WTC11 (cell line): ENCODE results near the gene VEPH1. TPM values are rescaled to one million over a fixed set of nuclear protein-coding genes. Genes with fewer than 3 reads are reported as not detected.

Source experiments
- ATAC-seq: fragments of 200-7000 bp; cut with Tn5 transposase; 2 replicates; pipeline ENCODE4 v1.10.0; 2021; ENCODE audit warnings: mild to moderate bottlenecking, moderate library complexity
- CTCF ChIA-PET: fragments of 300-600 bp; sonication (Branson Sonifier 250); formaldehyde crosslinking; loops from one replicate; lab custom pipeline; 2021; ENCODE audit warnings: antibody characterized with exemption; lab: Charles Lee
- POLR2A ChIA-PET: fragments of 350-600 bp; sonication (Branson Sonifier 250); formaldehyde crosslinking; loops from one replicate; lab custom pipeline; 2021; ENCODE audit warnings: antibody characterized with exemption; lab: Charles Lee
- DNase-seq: peaks from one replicate; pipeline ENCODE4 v3.0.0; 2021; ENCODE audit warnings: low spot score
- H3K27ac Mint-ChIP-seq: 2 replicates; pipeline ENCODE4 v1.8.0; 2021; ENCODE audit warnings: mixed read lengths
- H3K27me3 Mint-ChIP-seq: 2 replicates; pipeline ENCODE4 v1.8.0; 2021; ENCODE audit warnings: low read depth, mild to moderate bottlenecking, moderate library complexity, mixed read lengths
- H3K36me3 Mint-ChIP-seq: 2 replicates; pipeline ENCODE4 v1.8.0; 2021; ENCODE audit warnings: mixed read lengths
- H3K4me1 Mint-ChIP-seq: 2 replicates; pipeline ENCODE4 v1.8.0; 2022; ENCODE audit warnings: mixed read lengths
- H3K4me3 Mint-ChIP-seq: 2 replicates; pipeline ENCODE4 v1.8.0; 2021; ENCODE audit warnings: mild to moderate bottlenecking, moderate library complexity, mixed read lengths
- H3K9me3 Mint-ChIP-seq: 2 replicates; pipeline ENCODE4 v1.8.0; 2021; ENCODE audit warnings: mixed read lengths
- ATF1 ChIP-seq: sonication (generic); formaldehyde crosslinking; IDR thresholded peaks from 2 replicates; pipeline ENCODE4 v1.8.1; 2023; ENCODE audit warnings: mild to moderate bottlenecking, moderate library complexity, missing genetic modification reagents
- EMX1 ChIP-seq: fragments of 250-450 bp; sonication (Bioruptor Pico); IDR thresholded peaks from 2 replicates; pipeline ENCODE4 v1.8.0; 2021; ENCODE audit warnings: mild to moderate bottlenecking
- FOXJ3 ChIP-seq: sonication (generic); formaldehyde crosslinking; IDR thresholded peaks from 2 replicates; pipeline ENCODE4 v1.9.0; 2021; ENCODE audit warnings: missing genetic modification reagents, mild to moderate bottlenecking, borderline replicate concordance
- GABPB1 ChIP-seq: sonication (generic); formaldehyde crosslinking; IDR thresholded peaks from 2 replicates; pipeline ENCODE4 v1.8.1; 2023; ENCODE audit warnings: mild to moderate bottlenecking, missing genetic modification reagents
- JUN ChIP-seq: sonication (generic); formaldehyde crosslinking; IDR thresholded peaks from 2 replicates; pipeline ENCODE4 v1.8.0; 2023; ENCODE audit warnings: mild to moderate bottlenecking, missing genetic modification reagents
- NFE2L1 ChIP-seq: sonication (generic); formaldehyde crosslinking; IDR thresholded peaks from 2 replicates; pipeline ENCODE4 v1.8.1; 2023; ENCODE audit warnings: missing genetic modification reagents
- NR1H2 ChIP-seq: sonication (generic); formaldehyde crosslinking; IDR thresholded peaks from 2 replicates; pipeline ENCODE4 v1.9.0; 2021; ENCODE audit warnings: mild to moderate bottlenecking, moderate library complexity, missing genetic modification reagents
- RORB ChIP-seq: fragments of 250-450 bp; sonication (Bioruptor Pico); IDR thresholded peaks from 2 replicates; pipeline ENCODE4 v1.9.0; 2021; ENCODE audit warnings: mild to moderate bottlenecking
- SMAD3 ChIP-seq: sonication (generic); formaldehyde crosslinking; IDR thresholded peaks from 2 replicates; pipeline ENCODE4 v1.8.0; 2022; ENCODE audit warnings: missing genetic modification reagents, mild to moderate bottlenecking, borderline replicate concordance
- SOX15 ChIP-seq: fragments of 250-450 bp; sonication (Bioruptor Pico); IDR thresholded peaks from 2 replicates; pipeline ENCODE4 v1.9.0; 2021; ENCODE audit warnings: mild to moderate bottlenecking
- TEAD1 ChIP-seq: sonication (generic); formaldehyde crosslinking; IDR thresholded peaks from 2 replicates; pipeline ENCODE4 v1.8.0; 2022; ENCODE audit warnings: mild to moderate bottlenecking, missing genetic modification reagents
- TEAD4 ChIP-seq: sonication (generic); formaldehyde crosslinking; IDR thresholded peaks from 2 replicates; pipeline ENCODE4 v1.8.0; 2022; ENCODE audit warnings: mild to moderate bottlenecking, missing genetic modification reagents
- TP53 ChIP-seq: sonication (generic); formaldehyde crosslinking; IDR thresholded peaks from 2 replicates; pipeline ENCODE4 v1.8.1; 2023; ENCODE audit warnings: mild to moderate bottlenecking, missing genetic modification reagents
- ZNF121 ChIP-seq: sonication (generic); formaldehyde crosslinking; IDR thresholded peaks from 2 replicates; pipeline ENCODE4 v1.8.0; 2023; ENCODE audit warnings: missing genetic modification reagents
- ZNF138 ChIP-seq: sonication (generic); formaldehyde crosslinking; conservative IDR thresholded peaks from 2 replicates; pipeline ENCODE4 v1.8.1; 2022; ENCODE audit warnings: mild to moderate bottlenecking, moderate library complexity, missing genetic modification reagents
- ZNF317 ChIP-seq: sonication (generic); formaldehyde crosslinking; IDR thresholded peaks from 2 replicates; pipeline ENCODE4 v1.8.1; 2023; ENCODE audit warnings: low read depth, mild to moderate bottlenecking, moderate library complexity, missing genetic modification reagents, borderline replicate concordance
- ZNF671 ChIP-seq: fragments of 250-450 bp; sonication (Bioruptor Pico); IDR thresholded peaks from 2 replicates; pipeline ENCODE4 v1.8.0; 2021; ENCODE audit warnings: mild to moderate bottlenecking
- total RNA-seq: library from RNA; stranded (reverse); gene quantifications from 3 replicates; pipeline ENCODE4 v1.2.3, GENCODE V29; 2021
- TF ChIP-seq, protein P1 (sequence below): sonication (generic); formaldehyde crosslinking; IDR thresholded peaks from 2 replicates; pipeline ENCODE4 v1.8.1; 2023; ENCODE audit warnings: mild to moderate bottlenecking, missing genetic modification reagents
- TF ChIP-seq, protein P2 (sequence below): sonication (generic); formaldehyde crosslinking; IDR thresholded peaks from 2 replicates; pipeline ENCODE4 v1.8.0; 2022; ENCODE audit warnings: missing genetic modification reagents
- TF ChIP-seq, protein P3 (sequence below): sonication (generic); formaldehyde crosslinking; conservative IDR thresholded peaks from 2 replicates; pipeline ENCODE4 v1.8.1; 2023; ENCODE audit warnings: mild to moderate bottlenecking, low read depth, missing genetic modification reagents, moderate library complexity
- TF ChIP-seq, protein P4 (sequence below): fragments of 250-450 bp; sonication (Bioruptor Pico); IDR thresholded peaks from 2 replicates; pipeline ENCODE4 v1.8.0; 2021; ENCODE audit warnings: mild to moderate bottlenecking
- TF ChIP-seq, protein P5 (sequence below): fragments of 250-450 bp; sonication (Bioruptor Pico); IDR thresholded peaks from 2 replicates; pipeline ENCODE4 v2.1.2; 2022; ENCODE audit warnings: mild to moderate bottlenecking, moderate library complexity
- TF ChIP-seq, protein P6 (sequence below): sonication (generic); formaldehyde crosslinking; IDR thresholded peaks from 2 replicates; pipeline ENCODE4 v1.8.0; 2023; ENCODE audit warnings: mild to moderate bottlenecking, missing genetic modification reagents

VEPH1 gene
- total RNA-seq, 1 experiment from 2014 or later = 10.8 TPM

DNA sequence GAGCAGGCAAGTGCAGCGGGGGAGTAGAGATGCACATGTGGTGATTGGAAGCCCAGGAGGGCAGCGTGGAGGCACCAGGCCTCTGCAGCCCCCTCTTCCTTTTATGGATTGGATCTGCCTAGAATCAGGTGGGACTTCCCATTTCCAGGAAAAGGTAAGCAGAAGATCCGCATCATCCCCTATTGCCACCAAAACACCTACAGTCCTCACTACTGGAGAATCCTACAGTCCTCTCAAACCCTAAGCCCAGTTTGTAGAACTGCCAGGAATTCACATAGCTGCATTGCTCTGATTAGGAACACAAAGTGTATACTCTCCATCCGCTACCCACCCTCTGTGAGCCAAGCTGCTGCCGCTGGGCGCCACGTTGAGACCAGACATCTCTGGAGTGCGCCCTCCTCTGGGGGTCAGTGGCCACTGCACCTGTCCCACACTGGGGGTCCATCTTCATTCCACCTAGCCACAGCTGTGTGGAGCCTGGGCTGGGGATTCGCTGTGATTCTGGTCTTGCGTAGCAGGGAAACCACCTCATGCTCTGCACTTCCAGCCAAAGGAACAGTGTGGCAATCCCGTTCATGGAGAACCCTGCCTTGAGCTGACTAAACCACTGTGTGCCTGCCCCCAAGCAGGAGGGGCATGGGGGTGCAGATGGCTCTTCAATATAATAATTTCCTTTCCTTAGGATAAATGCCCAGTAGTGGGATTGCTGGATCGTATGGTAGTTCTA, 155.5 kb downstream of the VEPH1 start:
- no peak overlapping the region for H3K4me3 Mint-ChIP-seq
- H3K4me1 Mint-ChIP-seq = peaks cover 6% of the 10 kb centered on the region
- ATAC-seq (peak; percentile 100), DNase-seq (peak; percentile 89)
- H3K9me3 Mint-ChIP-seq = peaks cover 8% of the 10 kb centered on the region
- POLR2A ChIA-PET = interaction anchor here (0.6 kb wide), 1 partner anchor 90 kb away, joined by 3 read pairs; no protein-coding TSS in a partner anchor
- no peak overlapping the region for H3K27ac Mint-ChIP-seq
- CTCF ChIA-PET = interaction anchor here (0.7 to 2.2 kb wide), 34 partner anchors 11 to 259 kb away, joined by 3 to 35 read pairs (median 4); no protein-coding TSS in a partner anchor
- H3K36me3 Mint-ChIP-seq = peaks cover 5% of the 10 kb centered on the region
- no peaks in the 10 kb centered on the region for H3K27me3 Mint-ChIP-seq
- TF ChIP-seq TP53 (CRISPR knock-in tag) = no peak
- no peak for TF ChIP-seq ATF1 (CRISPR knock-in tag)
- TF ChIP-seq, protein P1, sequence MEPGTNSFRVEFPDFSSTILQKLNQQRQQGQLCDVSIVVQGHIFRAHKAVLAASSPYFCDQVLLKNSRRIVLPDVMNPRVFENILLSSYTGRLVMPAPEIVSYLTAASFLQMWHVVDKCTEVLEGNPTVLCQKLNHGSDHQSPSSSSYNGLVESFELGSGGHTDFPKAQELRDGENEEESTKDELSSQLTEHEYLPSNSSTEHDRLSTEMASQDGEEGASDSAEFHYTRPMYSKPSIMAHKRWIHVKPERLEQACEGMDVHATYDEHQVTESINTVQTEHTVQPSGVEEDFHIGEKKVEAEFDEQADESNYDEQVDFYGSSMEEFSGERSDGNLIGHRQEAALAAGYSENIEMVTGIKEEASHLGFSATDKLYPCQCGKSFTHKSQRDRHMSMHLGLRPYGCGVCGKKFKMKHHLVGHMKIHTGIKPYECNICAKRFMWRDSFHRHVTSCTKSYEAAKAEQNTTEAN (CRISPR knock-in tag) = 0 out of 2 replicates have a peak, but pooled peaks have one; percentile 37
- no peak for TF ChIP-seq TEAD4
- TF ChIP-seq ZNF671 (CRISPR knock-in tag) = no peak
- TF ChIP-seq, protein P2, sequence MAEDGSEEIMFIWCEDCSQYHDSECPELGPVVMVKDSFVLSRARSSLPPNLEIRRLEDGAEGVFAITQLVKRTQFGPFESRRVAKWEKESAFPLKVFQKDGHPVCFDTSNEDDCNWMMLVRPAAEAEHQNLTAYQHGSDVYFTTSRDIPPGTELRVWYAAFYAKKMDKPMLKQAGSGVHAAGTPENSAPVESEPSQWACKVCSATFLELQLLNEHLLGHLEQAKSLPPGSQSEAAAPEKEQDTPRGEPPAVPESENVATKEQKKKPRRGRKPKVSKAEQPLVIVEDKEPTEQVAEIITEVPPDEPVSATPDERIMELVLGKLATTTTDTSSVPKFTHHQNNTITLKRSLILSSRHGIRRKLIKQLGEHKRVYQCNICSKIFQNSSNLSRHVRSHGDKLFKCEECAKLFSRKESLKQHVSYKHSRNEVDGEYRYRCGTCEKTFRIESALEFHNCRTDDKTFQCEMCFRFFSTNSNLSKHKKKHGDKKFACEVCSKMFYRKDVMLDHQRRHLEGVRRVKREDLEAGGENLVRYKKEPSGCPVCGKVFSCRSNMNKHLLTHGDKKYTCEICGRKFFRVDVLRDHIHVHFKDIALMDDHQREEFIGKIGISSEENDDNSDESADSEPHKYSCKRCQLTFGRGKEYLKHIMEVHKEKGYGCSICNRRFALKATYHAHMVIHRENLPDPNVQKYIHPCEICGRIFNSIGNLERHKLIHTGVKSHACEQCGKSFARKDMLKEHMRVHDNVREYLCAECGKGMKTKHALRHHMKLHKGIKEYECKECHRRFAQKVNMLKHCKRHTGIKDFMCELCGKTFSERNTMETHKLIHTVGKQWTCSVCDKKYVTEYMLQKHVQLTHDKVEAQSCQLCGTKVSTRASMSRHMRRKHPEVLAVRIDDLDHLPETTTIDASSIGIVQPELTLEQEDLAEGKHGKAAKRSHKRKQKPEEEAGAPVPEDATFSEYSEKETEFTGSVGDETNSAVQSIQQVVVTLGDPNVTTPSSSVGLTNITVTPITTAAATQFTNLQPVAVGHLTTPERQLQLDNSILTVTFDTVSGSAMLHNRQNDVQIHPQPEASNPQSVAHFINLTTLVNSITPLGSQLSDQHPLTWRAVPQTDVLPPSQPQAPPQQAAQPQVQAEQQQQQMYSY (CRISPR knock-in tag) = no peak
- TF ChIP-seq, protein P3, sequence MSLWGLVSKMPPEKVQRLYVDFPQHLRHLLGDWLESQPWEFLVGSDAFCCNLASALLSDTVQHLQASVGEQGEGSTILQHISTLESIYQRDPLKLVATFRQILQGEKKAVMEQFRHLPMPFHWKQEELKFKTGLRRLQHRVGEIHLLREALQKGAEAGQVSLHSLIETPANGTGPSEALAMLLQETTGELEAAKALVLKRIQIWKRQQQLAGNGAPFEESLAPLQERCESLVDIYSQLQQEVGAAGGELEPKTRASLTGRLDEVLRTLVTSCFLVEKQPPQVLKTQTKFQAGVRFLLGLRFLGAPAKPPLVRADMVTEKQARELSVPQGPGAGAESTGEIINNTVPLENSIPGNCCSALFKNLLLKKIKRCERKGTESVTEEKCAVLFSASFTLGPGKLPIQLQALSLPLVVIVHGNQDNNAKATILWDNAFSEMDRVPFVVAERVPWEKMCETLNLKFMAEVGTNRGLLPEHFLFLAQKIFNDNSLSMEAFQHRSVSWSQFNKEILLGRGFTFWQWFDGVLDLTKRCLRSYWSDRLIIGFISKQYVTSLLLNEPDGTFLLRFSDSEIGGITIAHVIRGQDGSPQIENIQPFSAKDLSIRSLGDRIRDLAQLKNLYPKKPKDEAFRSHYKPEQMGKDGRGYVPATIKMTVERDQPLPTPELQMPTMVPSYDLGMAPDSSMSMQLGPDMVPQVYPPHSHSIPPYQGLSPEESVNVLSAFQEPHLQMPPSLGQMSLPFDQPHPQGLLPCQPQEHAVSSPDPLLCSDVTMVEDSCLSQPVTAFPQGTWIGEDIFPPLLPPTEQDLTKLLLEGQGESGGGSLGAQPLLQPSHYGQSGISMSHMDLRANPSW = no peak
- TF ChIP-seq NR1H2 (CRISPR knock-in tag) = no peak
- TF ChIP-seq, protein P4, sequence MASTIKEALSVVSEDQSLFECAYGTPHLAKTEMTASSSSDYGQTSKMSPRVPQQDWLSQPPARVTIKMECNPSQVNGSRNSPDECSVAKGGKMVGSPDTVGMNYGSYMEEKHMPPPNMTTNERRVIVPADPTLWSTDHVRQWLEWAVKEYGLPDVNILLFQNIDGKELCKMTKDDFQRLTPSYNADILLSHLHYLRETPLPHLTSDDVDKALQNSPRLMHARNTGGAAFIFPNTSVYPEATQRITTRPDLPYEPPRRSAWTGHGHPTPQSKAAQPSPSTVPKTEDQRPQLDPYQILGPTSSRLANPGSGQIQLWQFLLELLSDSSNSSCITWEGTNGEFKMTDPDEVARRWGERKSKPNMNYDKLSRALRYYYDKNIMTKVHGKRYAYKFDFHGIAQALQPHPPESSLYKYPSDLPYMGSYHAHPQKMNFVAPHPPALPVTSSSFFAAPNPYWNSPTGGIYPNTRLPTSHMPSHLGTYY (CRISPR knock-in tag) = no peak
- TF ChIP-seq ZNF317 (CRISPR knock-in tag) = no peak
- TF ChIP-seq RORB (CRISPR knock-in tag) = no peak
- TF ChIP-seq SOX15 (CRISPR knock-in tag) = no peak
- no peak for TF ChIP-seq ZNF121 (CRISPR knock-in tag)
- TF ChIP-seq, protein P5, sequence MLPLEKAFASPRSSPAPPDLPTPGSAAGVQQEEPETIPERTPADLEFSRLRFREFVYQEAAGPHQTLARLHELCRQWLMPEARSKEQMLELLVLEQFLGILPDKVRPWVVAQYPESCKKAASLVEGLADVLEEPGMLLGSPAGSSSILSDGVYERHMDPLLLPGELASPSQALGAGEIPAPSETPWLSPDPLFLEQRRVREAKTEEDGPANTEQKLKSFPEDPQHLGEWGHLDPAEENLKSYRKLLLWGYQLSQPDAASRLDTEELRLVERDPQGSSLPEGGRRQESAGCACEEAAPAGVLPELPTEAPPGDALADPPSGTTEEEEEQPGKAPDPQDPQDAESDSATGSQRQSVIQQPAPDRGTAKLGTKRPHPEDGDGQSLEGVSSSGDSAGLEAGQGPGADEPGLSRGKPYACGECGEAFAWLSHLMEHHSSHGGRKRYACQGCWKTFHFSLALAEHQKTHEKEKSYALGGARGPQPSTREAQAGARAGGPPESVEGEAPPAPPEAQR (CRISPR knock-in tag) = no peak
- no peak for TF ChIP-seq TEAD1
- no peak for TF ChIP-seq JUN (CRISPR knock-in tag)
- no peak for TF ChIP-seq SMAD3 (CRISPR knock-in tag)
- TF ChIP-seq EMX1 (CRISPR knock-in tag) = no peak
- TF ChIP-seq FOXJ3 (CRISPR knock-in tag) = no peak
- no peak for TF ChIP-seq GABPB1 (CRISPR knock-in tag)
- TF ChIP-seq, protein P6, sequence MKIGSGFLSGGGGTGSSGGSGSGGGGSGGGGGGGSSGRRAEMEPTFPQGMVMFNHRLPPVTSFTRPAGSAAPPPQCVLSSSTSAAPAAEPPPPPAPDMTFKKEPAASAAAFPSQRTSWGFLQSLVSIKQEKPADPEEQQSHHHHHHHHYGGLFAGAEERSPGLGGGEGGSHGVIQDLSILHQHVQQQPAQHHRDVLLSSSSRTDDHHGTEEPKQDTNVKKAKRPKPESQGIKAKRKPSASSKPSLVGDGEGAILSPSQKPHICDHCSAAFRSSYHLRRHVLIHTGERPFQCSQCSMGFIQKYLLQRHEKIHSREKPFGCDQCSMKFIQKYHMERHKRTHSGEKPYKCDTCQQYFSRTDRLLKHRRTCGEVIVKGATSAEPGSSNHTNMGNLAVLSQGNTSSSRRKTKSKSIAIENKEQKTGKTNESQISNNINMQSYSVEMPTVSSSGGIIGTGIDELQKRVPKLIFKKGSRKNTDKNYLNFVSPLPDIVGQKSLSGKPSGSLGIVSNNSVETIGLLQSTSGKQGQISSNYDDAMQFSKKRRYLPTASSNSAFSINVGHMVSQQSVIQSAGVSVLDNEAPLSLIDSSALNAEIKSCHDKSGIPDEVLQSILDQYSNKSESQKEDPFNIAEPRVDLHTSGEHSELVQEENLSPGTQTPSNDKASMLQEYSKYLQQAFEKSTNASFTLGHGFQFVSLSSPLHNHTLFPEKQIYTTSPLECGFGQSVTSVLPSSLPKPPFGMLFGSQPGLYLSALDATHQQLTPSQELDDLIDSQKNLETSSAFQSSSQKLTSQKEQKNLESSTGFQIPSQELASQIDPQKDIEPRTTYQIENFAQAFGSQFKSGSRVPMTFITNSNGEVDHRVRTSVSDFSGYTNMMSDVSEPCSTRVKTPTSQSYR (CRISPR knock-in tag) = no peak
- no peak for TF ChIP-seq NFE2L1 (CRISPR knock-in tag)
- TF ChIP-seq ZNF138 (CRISPR knock-in tag) = no peak
